HT-29 (cell line): ENCODE data around the gene OR4A47. TPM values are rescaled to one million over a fixed set of nuclear protein-coding genes. Genes with fewer than 3 reads are reported as not detected.
"Not testable (repeated sequence)": the region's sequence is repeated elsewhere in the genome, so short reads cannot be mapped to it uniquely, and the experiment has no call there.

ENCODE experiments used
- DNase-seq: peaks from one replicate; pipeline ENCODE4 v3.0.0-alpha.2; 2015; ENCODE audit warnings: low spot score
- total RNA-seq: library from RNA; depleted of rRNA; stranded (reverse); fragments of >200 nt; shearing (Covaris generic); gene quantifications from 2 replicates; pipeline ENCODE4 v1.2.3, GENCODE V29; 2014; rRNA removed

The OR4A47 gene
- not detected in 2 replicates for total RNA-seq

- DNase-seq, result not testable (repeated sequence)
Measured at GRCh38 chr11:48488493-48488892, at the start of gene OR4A47. OR4A47 (plus strand) TSS chr11:48488793; CDS start chr11:48488793, 0 bp downstream.

- DNase-seq, result not testable (repeated sequence)
Measured at GRCh38 chr11:48455909-48456308, 32.7 kb upstream of the OR4A47 start.

GRCh38 chr11:48473966-48474365 is 14.6 kb upstream of the OR4A47 start:
- not testable (repeated sequence) for DNase-seq

- DNase-seq, result not testable (repeated sequence)
Measured at GRCh38 chr11:48474703-48475102, 13.9 kb upstream of the OR4A47 start.

- not testable (repeated sequence) for DNase-seq
Measured at GRCh38 chr11:48506169-48506568, 17.6 kb downstream of the OR4A47 start.

- no peak for DNase-seq
Measured at GRCh38 chr11:48538991-48539390, 50.4 kb downstream of the OR4A47 start.

Other genes starting within 250 kb of the OR4A47 start
- gene OR4X2, start 243.7 kb upstream of the OR4A47 start, total RNA-seq, result not detected in 2 replicates
- gene OR4X1, start 224.9 kb upstream of the OR4A47 start, total RNA-seq, result not detected in 2 replicates
- gene OR4S1, start 182.6 kb upstream of the OR4A47 start, total RNA-seq, result not detected in 2 replicates
- gene OR4C3, start 163.9 kb upstream of the OR4A47 start, total RNA-seq, result not detected in 2 replicates
- gene OR4C5, start 122.3 kb upstream of the OR4A47 start, total RNA-seq, result not detected in 2 replicates